IMR-90 (cell line): ENCODE measurements around the gene ARRDC5.

Source experiments
- MAZ ChIP-seq: IDR thresholded peaks from 2 replicates; pipeline ENCODE4 v1.6.1; 2012; ENCODE audit warnings: low read depth, mild to moderate bottlenecking, low read length, improper control_type of control experiment, moderate library complexity, borderline replicate concordance
- MXI1 ChIP-seq: IDR thresholded peaks from 2 replicates; pipeline ENCODE4 v1.6.1; 2012; ENCODE audit warnings: low read depth, mild to moderate bottlenecking, low read length, moderate library complexity, borderline replicate concordance
- POLR2A ChIP-seq: IDR thresholded peaks from 2 replicates; pipeline ENCODE4 v1.6.1; 2012; ENCODE audit warnings: mild to moderate bottlenecking, low read depth, low read length
- RAD21 ChIP-seq: IDR thresholded peaks from 2 replicates; pipeline ENCODE4 v1.6.1; 2012; ENCODE audit warnings: low read length, improper control_type of control experiment
- TF ChIP-seq, protein P1 (sequence below): conservative IDR thresholded peaks from 2 replicates; pipeline ENCODE4 v1.5.1; 2012; ENCODE audit warnings: mild to moderate bottlenecking, low read depth, low read length, improper control_type of control experiment

DNA sequence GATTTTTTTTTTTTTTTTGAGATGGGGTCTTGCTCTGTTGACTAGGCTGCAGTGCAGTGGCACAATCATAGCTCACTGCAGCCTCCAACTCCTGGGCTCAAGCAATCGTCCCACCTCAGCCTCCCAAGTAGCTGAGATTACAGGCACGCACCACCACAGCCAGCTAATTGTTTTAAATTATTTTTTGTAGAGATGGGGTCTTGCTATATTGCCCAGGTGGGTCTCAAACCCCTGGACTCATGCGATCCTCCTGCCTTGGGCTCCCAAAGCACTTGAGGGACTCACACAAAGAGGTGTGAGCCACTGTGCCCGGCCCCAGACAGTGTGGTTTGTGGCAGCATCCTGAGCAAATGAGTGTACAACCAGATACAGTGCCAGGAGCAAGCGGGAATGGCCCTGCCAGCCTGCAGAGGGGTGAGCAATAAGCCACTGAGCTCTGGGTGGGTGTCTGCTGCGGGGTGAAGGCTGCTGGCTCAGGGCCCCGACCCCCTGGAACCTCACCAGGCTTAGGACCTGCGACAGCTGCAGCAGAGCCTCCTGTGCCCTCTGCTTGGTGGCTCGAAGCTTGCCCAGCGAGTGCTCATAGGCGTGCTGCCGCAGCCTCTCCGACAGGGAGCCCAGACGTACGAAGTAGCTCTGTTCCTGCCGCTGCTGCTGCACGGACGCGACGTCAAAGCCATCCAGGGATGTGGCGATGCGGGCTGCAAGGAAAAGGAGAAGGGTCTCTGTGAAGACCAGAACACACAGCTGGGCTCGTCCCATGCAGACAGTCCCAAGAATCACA lies 55.3 kb downstream of the ARRDC5 start:
- TF ChIP-seq POLR2A, result no peak
- TF ChIP-seq, protein P1, sequence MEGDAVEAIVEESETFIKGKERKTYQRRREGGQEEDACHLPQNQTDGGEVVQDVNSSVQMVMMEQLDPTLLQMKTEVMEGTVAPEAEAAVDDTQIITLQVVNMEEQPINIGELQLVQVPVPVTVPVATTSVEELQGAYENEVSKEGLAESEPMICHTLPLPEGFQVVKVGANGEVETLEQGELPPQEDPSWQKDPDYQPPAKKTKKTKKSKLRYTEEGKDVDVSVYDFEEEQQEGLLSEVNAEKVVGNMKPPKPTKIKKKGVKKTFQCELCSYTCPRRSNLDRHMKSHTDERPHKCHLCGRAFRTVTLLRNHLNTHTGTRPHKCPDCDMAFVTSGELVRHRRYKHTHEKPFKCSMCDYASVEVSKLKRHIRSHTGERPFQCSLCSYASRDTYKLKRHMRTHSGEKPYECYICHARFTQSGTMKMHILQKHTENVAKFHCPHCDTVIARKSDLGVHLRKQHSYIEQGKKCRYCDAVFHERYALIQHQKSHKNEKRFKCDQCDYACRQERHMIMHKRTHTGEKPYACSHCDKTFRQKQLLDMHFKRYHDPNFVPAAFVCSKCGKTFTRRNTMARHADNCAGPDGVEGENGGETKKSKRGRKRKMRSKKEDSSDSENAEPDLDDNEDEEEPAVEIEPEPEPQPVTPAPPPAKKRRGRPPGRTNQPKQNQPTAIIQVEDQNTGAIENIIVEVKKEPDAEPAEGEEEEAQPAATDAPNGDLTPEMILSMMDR, result no peak
- no peak for TF ChIP-seq MXI1
- no peak for TF ChIP-seq MAZ
- TF ChIP-seq RAD21, result no peak
